Astrocyte of the spinal cord (primary cell): ENCODE data around the gene KMT2B.

Source experiments
- DNase-seq: peaks from one replicate; pipeline ENCODE4 v3.0.0; 2011; ENCODE audit warnings: low read depth, low spot score
- H3K4me3 ChIP-seq: 2 replicates; pipeline ENCODE4 v1.5.1; 2011; ENCODE audit warnings: low read depth, mild to moderate bottlenecking, low read length, moderate library complexity
- CTCF ChIP-seq: IDR thresholded peaks from 2 replicates; pipeline ENCODE4 v1.5.1; 2012; ENCODE audit warnings: low read depth, mild to moderate bottlenecking, low read length, inconsistent platforms
- in situ Hi-C: cut with HindIII; loops from 2 replicates; pipeline ENCODE4 v1.10.0; 2017; ENCODE audit warnings: low sequenced_read_pairs

The KMT2B gene

DNA sequence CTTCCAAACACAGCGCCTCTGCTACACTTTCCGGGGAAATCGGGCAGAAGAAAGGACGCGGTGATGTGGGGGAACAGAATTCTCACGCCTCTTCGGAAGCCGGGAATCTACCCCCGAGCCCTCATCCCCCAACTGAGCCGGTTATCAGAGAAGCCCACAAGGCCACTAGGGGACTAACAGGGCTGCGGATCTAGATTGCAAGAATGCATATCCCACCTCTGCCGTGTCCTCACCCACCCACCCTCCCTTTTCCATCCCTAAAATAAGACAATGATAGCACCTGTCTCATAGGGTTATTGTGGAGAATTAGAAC is 23.4 kb downstream of the KMT2B start:
- in situ Hi-C loops: no loop called here
- peak overlapping the region; percentile 57 for H3K4me3 ChIP-seq
- TF ChIP-seq CTCF: no peak

DNA sequence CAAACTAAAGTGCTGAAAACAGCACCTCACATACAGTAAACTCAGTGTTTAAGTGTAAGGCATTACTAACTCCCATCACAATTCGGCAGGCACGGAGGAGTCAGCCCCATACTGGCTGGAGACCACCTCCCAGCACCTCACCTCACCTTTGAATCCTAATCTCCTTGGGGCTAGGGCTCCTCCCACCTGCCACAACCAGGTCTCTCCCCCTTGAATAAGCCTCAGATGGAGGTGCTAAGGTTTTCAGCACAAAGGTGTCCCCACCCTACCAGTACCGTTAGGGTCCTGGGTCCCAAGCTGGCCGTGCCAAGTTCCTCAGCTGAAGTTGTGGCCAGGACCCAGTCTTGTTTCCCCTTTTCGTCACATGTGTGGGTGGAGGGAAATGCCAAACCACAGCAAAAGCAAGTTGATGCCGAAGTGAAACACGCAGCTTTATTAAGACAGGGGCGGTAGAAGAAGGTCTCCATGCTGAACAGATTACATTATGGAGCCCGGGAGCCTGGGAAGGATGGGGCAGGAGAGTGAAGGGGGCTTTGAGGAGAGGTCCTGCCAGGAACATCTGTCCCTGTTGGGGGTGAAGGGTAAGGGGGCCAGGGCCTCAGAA is 24.4 kb downstream of the KMT2B start, which contains the start of gene IGFLR1:
Gene IGFLR1, minus strand, starts transcription at position 332 of the 604 bp plus-strand sequence. CDS start 1,272 bp downstream, outside the sequence.
- in situ Hi-C loops: no loop called here
- no peak for DNase-seq
- no peak within 1 kb of the TSS for H3K4me3 ChIP-seq
- no peak for TF ChIP-seq CTCF

More for the DNA sequence above, 23.4 kb downstream of the KMT2B start:
- no peak for DNase-seq

DNA sequence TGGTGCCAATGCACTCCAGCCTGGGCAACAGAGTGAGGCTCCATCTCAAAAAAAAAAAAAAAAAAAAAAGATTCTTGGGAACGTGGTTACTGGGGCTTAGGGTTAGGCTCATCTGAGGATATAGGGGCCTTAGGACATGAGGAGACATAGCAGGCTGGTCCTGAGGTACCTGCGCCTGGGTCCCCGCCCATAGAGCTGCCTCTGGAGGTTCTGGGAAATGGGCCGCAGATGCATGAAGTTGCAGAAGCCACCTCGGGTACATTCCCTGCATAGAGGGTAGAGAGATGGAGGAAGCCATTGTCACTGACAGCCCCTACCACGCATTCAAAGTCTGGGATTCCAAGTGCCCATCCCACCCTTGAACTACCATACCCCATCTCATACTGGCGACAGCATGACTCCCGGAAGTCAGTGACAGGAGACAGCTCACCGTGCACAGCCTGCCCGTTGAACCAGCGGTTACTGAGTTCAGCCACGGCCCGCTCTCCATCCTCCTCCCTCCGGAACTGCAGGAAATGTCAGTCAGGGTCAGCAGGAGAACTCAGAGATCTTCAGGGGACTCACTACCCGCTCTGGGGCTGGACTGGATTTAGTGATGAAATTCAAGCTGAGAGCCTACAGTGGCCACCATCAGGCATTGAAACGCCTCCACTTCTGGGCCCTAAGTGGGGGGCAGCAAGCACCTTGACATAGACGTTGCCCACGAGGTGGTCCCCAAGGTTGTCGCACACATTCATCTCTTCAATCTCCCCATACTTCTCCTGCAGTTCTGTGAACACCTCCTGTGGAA is 26.0 kb downstream of the KMT2B start:
- in situ Hi-C loops: no loop called here
- TF ChIP-seq CTCF: no peak
- DNase-seq: no peak
- no peak overlapping the region for H3K4me3 ChIP-seq

DNA sequence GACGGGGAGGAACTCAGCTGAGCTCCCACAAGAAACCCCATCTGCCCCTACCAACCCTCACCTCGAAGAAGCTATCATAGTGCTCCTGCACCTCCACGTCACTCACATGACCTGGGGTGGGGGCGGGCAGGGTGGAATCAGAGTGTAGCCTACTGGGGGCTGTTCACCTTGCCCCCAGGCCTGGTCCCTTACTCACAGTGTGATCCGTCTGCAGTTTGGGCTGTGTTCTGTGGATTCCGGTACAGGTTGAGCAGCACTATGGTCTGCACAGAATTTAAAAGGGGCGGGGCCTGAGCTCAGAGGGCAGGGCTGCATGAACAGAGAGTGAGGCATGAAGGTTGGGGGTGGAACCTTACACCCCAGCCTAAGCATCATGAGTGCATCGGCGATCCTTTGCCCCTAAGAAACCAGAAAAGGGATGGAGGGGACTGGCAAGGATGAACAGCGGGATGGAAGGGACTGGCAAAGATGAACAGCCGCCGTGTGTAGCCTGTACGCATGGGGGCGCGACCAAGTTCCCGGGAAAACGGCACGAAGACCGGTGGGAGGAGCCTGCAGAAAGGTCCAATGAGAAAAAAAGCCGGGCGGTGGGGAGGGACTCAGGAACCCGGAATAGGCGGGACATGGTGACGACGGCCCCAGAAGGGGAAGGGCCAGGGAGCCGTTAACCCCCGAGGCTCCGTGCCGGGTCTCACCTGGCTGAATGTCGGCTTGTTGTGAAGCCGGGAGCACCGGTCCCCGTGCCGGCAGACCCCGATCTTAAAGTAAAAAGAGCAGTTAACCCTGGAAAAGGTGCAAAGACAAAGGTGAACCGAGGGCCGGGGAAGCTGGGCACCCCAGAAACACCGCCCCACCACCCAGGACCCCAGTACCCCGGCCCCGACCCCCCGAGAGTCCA is 26.9 kb downstream of the KMT2B start:
- peak; percentile 97 for DNase-seq
- peak overlapping the region; percentile 97 for H3K4me3 ChIP-seq
- peak; percentile 55 for TF ChIP-seq CTCF
- in situ Hi-C loops: no loop called here

DNA sequence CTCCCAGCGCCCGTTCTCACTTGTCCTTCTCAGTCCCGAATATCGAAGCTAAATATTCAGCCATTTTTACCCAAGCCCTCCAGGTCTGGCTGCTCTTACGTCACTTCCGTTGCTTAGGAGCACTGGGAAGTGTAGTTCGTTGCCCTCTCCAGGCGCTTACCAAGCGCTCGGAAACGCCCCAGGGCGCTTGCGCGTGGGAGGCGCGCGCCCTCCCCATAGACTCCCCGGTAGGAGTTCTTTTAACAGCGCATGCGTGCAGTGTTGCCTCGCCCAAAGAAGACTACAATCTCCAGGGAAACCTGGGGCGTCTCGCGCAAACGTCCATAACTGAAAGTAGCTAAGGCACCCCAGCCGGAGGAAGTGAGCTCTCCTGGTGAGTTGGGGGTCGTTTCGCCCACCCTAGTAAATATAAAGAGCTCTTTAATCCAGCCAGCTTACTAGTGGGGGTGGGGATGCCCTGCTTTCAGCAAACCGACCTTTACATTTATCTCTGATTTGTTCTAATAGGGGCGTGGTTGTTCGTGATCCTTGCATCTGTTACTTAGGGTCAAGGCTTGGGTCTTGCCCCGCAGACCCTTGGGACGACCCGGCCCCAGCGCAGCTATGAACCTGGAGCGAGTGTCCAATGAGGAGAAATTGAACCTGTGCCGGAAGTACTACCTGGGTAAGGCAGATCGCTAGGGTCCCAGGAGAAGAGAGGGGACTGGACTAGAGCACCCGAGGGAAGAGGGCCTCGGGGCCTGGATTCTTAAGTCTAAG is 27.7 kb downstream of the KMT2B start, which contains the start of the genes PSENEN and U2AF1L4:
Gene PSENEN, plus strand, starts transcription at position 324 of the 759 bp plus-strand sequence. Its CDS starts 280 bp downstream, at position 604.
Gene U2AF1L4, minus strand, starts transcription at position 91 of the 759 bp plus-strand sequence. Its CDS starts 27 bp downstream, at position 64.
- TF ChIP-seq CTCF: no peak
- H3K4me3 ChIP-seq: peak within 1 kb of the TSS; percentile 97
- in situ Hi-C loops: no loop called here
- DNase-seq: peak; percentile 100

DNA sequence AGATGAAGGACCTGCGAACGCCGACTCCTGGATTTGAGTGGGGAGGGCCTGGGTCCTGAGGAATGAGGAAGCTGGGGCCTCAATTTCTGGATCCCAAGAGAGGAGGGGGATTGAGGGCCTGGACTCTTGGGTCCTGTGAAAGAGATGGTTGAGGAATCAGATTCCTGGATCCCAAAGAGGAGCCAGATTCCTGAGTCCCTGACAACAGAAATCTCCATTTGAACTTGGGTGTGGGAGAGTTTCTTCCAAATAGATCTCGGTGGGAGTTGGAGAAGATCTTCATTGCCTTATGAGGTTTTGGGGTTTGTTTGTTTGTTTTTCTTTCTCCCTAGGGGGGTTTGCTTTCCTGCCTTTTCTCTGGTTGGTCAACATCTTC is 28.3 kb downstream of the KMT2B start:
- in situ Hi-C loops: no loop called here
- no peak for TF ChIP-seq CTCF
- no peak for DNase-seq
- peak overlapping the region; percentile 97 for H3K4me3 ChIP-seq
